K562 (cell line): Measurements from ENCODE around the gene HBG1. TPM values are rescaled to one million over a fixed set of nuclear protein-coding genes. Genes with fewer than 3 reads are reported as not detected.

Source experiments
- ATAC-seq: fragments of 200-7000 bp; cut with Tn5 transposase; 3 replicates; pipeline ENCODE4 v1.9.1; 2020; ENCODE audit warnings: moderate library complexity
- BruUV-seq: library from RNA; stranded (reverse); fragments of 400-500 nt; replicated peaks from 2 replicates; lab custom pipeline; 2021; lab: Mats Ljungman, UMichigan
- CTCF ChIA-PET: fragments of 300-600 bp; formaldehyde crosslinking; extraction: SDS; loops from one replicate; lab custom pipeline; 2021; ENCODE audit warnings: low intra/inter-chr PET ratio; lab: Yijun Ruan, JAX
- POLR2A ChIA-PET: fragments of 300-600, 350-650 bp; sonication (Branson Sonifier 250); formaldehyde crosslinking; extraction: SDS; loops from one replicate; lab custom pipeline; 2021; ENCODE audit warnings: antibody characterized with exemption, inconsistent platforms; lab: Yijun Ruan, JAX
- DNase-seq, 4 experiments: peaks; one replicate each; pipeline versions ENCODE4 v3.0.0 to v3.0.0-alpha.2; 2011 to 2018; ENCODE audit warnings: low spot score in 3 of 4, mixed read lengths in 3 of 4; ENCODE audit errors: extremely low read depth in 1 of 4
- FAIRE-seq: peaks from 2 replicates; lab custom pipeline; 2011; peaks lifted over from hg19 to GRCh38; lab: Jason Lieb, UNC
- H2AFZ ChIP-seq: 2 replicates; pipeline ENCODE4 v1.6.0; 2011; ENCODE audit warnings: low read depth, low read length, control low read depth, inconsistent platforms
- H3K27ac ChIP-seq: fragments of 200-600 bp; 3 replicates; pipeline ENCODE4 v1.8.0; 2011; ENCODE audit warnings: low read depth, mild to moderate bottlenecking, control low read depth, inconsistent platforms, low read length, moderate library complexity, mixed read lengths; ENCODE audit errors: extremely low read depth
- H3K27me3 ChIP-seq, 2 experiments: fragments of 300-600 bp in 1 of 2; 2 replicates in 1 of 2; 3 replicates in 1 of 2; pipeline versions ENCODE4 v1.6.0 to v1.8.0; 2011; ENCODE audit warnings: inconsistent platforms in 2 of 2, low read length in 2 of 2, mild to moderate bottlenecking in 1 of 2, mixed read lengths in 1 of 2, moderate library complexity in 1 of 2; ENCODE audit not compliant: control insufficient read depth in 2 of 2, insufficient read depth in 2 of 2
- H3K36me3 ChIP-seq: fragments of 300-600 bp; 3 replicates; pipeline ENCODE4 v1.8.0; 2011; ENCODE audit warnings: mild to moderate bottlenecking, low read length, inconsistent platforms; ENCODE audit not compliant: control insufficient read depth, insufficient read depth
- H3K4me1 ChIP-seq, 2 experiments: fragments of 200-600 bp in 1 of 2; replicated peaks in 1 of 2; 2 replicates in 1 of 2; 3 replicates in 1 of 2; pipeline versions ENCODE4 v1.5.1 to v1.8.0; 2011; ENCODE audit warnings: inconsistent platforms in 2 of 2, low read length in 2 of 2, mild to moderate bottlenecking in 1 of 2, mixed read lengths in 1 of 2, moderate library complexity in 1 of 2; ENCODE audit not compliant: control insufficient read depth in 2 of 2, insufficient read depth in 2 of 2
- H3K4me2 ChIP-seq: 2 replicates; pipeline ENCODE4 v1.6.1; 2011; ENCODE audit warnings: low read length, control low read depth, inconsistent platforms, mixed read lengths; ENCODE audit not compliant: insufficient read depth
- H3K4me3 ChIP-seq: fragments of 200-600 bp; sonication (generic), shearing (Covaris generic); 2 replicates; pipeline ENCODE4 v1.5.1; 2016; ENCODE audit warnings: control low read depth, inconsistent platforms
- H3K79me2 ChIP-seq: fragments of 200-600 bp; 3 replicates; pipeline ENCODE4 v1.8.0; 2011; ENCODE audit warnings: low read length, inconsistent platforms; ENCODE audit not compliant: control insufficient read depth, insufficient read depth
- H3K9ac ChIP-seq, 2 experiments: 2 replicates each; pipeline versions ENCODE4 v1.6.0 to v1.6.1; 2011; ENCODE audit warnings: low read depth in 2 of 2, low read length in 2 of 2, control low read depth in 1 of 2, inconsistent platforms in 1 of 2, mild to moderate bottlenecking in 1 of 2, mixed read lengths in 1 of 2; ENCODE audit not compliant: insufficient read depth in 1 of 2
- H3K9me1 ChIP-seq: one replicate; pipeline ENCODE4 v1.6.0; 2011; ENCODE audit warnings: inconsistent platforms, mild to moderate bottlenecking, low read length, moderate library complexity; ENCODE audit not compliant: control insufficient read depth, insufficient read depth
- H3K9me3 ChIP-seq: replicated peaks from 2 replicates; pipeline ENCODE4 v1.5.1; 2011; ENCODE audit warnings: low read depth, low read length, inconsistent platforms; ENCODE audit not compliant: control insufficient read depth, insufficient read depth
- H4K20me1 ChIP-seq: replicated peaks from 2 replicates; pipeline ENCODE4 v1.6.1; 2011; ENCODE audit warnings: low read length, inconsistent platforms, mixed read lengths; ENCODE audit not compliant: control insufficient read depth, insufficient read depth
- ATF7 ChIP-seq: fragments of 450-650 bp; IDR thresholded peaks from 2 replicates; pipeline ENCODE4 v1.7.1; 2014; ENCODE audit warnings: mild to moderate bottlenecking, moderate library complexity
- HSF4 ChIP-seq: fragments of 250-450 bp; sonication (Bioruptor Pico); IDR thresholded peaks from 2 replicates; pipeline ENCODE4 v2.1.2; 2022; ENCODE audit warnings: mild to moderate bottlenecking, moderate library complexity, borderline replicate concordance
- MGA ChIP-seq: fragments of 450-650 bp; IDR thresholded peaks from 2 replicates; pipeline ENCODE4 v1.6.1; 2016; ENCODE audit warnings: mild to moderate bottlenecking, moderate library complexity
- WGBS: fragments of 100-300 bp; shearing (Covaris generic); methylation state at CpG from one replicate; pipeline ENCODE4 v1.1.6; 2016; ENCODE audit warnings: low coverage, mixed read lengths; ENCODE audit not compliant: insufficient coverage; ENCODE audit errors: missing lambda C conversion rate; 5-methylcytosine and 5-hydroxymethylcytosine counted together
- in situ Hi-C: fragments of 300-500 bp; cut with MboI; formaldehyde crosslinking; loops from 4 replicates; pipeline ENCODE4 v1.15.0; 2018; ENCODE audit warnings: inconsistent platforms, mixed read lengths
- intact Hi-C: fragments of 100-400 bp; cut with micrococcal nuclease; formaldehyde crosslinking; loops from 2 replicates; pipeline ENCODE4 v1.14.2; 2022
- polyA plus RNA-seq, 8 experiments: library from polyadenylated mRNA; depleted of rRNA in 4 of 8; stranded (reverse) in 5 of 8; unstranded in 3 of 8; fragments of >200 nt; fragmentation: Nextera tagmentation in 2 of 8; fragmentation: Illumina TruSeq in 1 of 8; extraction: Ambion mirVana in 2 of 8; extraction: Trizol in 1 of 8; gene quantifications; 2 replicates each; pipeline versions ENCODE4 v1.2.1 to v1.2.3, GENCODE V29; 2011 to 2014; ENCODE audit warnings: inconsistent platforms in 1 of 8, missing spikeins in 1 of 8
- total RNA-seq, 7 experiments: library from RNA; depleted of rRNA in 6 of 7; stranded (reverse); fragments of >200 nt in 6 of 7; fragmentation: Illumina TruSeq in 2 of 7; extraction: Trizol in 2 of 7; gene quantifications; 2 replicates each; pipeline versions ENCODE4 v1.2.1 to v1.2.3, GENCODE V29; 2011 to 2021; ENCODE audit warnings: low replicate concordance in 1 of 7

Gene HBG1
- total and polyA plus RNA-seq, 9 of the 15 experiments (the other 6 are each of a cell fraction or from before 2014, with no cell fraction given), result 1,066 to 16,338 (median 4,898) TPM

GRCh38 chr11:5283882-5284281, 34.2 kb upstream of the HBG1 start:
- Histone ChIP-seq H3K4me1 (peaks cover 29 to 88% of the 10 kb centered on the region in 2 experiments), H3K4me3 (no peak overlapping the region), H3K36me3 (peaks cover 42% of the 10 kb centered on the region), H3K9me3 (no peaks in the 10 kb centered on the region), H2AFZ (no peak overlapping the region), H3K79me2 (peaks cover 90% of the 10 kb centered on the region), H4K20me1 (no peaks in the 10 kb centered on the region), H3K27ac (peak overlapping the region; percentile 77), H3K9me1 (no peaks in the 10 kb centered on the region), H3K4me2 (peak overlapping the region; percentile 80), H3K27me3 (no peaks in the 10 kb centered on the region), H3K9ac (peak overlapping the region in 1 of 2 experiments; percentile 41; a peak in 2 of 4 replicates)
- BruUV-seq, result no TSS peak
- in situ Hi-C loops, result no loop called here
- ATAC-seq (no peak), FAIRE-seq (no peak), DNase-seq (no peak)
- ChIA-PET CTCF (no interaction called here), POLR2A (interaction anchor here (1.2 to 6.4 kb wide), 4 partner anchors 15 to 44 kb away, joined by 3 to 40 read pairs (median 5); partner anchors contain the start of gene HBE1)
- intact Hi-C loops, result loop anchor here (10.0 kb wide), 2 partner anchors 221 to 311 kb away; partner anchors contain the start of genes TRIM6 and UBQLN3
- 8% methylated on average over 1 of the region's 1 CpG for WGBS
- TF ChIP-seq MGA (peak; percentile 51; the same call in 1 of the 2 replicates), HSF4 (CRISPR knock-in tag) (peak; percentile 17; the same call in 1 of the 2 replicates), ATF7 (no peak)
